GM13977 (cell line): Measurements from ENCODE around the gene RPA3.
"Not testable (repeated sequence)": the region's sequence is repeated elsewhere in the genome, so short reads cannot be mapped to it uniquely, and the experiment has no call there.

Source experiments
- DNase-seq: peaks from one replicate; pipeline ENCODE4 v3.0.0; 2012; ENCODE audit warnings: low spot score
- in situ Hi-C: fragments of 300-500 bp; cut with MboI; formaldehyde crosslinking; loops from one replicate; pipeline ENCODE4 v1.12.0; 2022; ENCODE audit warnings: low sequenced_read_pairs, low pct_unique_long_range_greater_than_20kb, mixed read lengths, inconsistent platforms; ENCODE audit not compliant: unreplicated experiment
- TF ChIP-seq, protein P1 (sequence below): IDR thresholded peaks from 2 replicates; pipeline ENCODE4 v1.5.1; 2012; ENCODE audit warnings: mild to moderate bottlenecking, control low read depth; ENCODE audit not compliant: insufficient read depth; ENCODE audit errors: extremely low read depth, missing control alignments

The RPA3 gene

DNA sequence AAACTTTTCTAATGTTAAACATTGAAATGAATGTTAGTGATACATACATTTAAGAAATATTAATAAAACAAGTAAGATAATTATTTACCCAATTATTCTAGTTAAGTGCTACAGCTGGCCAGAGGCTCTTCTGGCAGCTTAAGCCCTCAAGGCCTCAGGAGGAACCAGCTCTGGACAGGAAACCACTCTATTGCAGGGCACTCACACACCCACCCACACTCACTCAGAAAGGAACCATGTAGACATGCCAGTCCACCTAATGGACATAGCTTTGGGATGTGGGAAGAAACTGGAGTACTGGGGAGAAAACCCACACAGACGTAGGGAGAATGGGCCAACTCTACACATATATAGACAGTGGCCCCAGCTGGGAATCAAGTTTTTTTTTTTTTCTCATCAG is 49.7 kb downstream of the RPA3 start:
- DNase-seq: no peak
- in situ Hi-C loops: loop anchor here (25.0 kb wide), 1 partner anchor 544 kb away; no protein-coding TSS in a partner anchor
- TF ChIP-seq, protein P1, sequence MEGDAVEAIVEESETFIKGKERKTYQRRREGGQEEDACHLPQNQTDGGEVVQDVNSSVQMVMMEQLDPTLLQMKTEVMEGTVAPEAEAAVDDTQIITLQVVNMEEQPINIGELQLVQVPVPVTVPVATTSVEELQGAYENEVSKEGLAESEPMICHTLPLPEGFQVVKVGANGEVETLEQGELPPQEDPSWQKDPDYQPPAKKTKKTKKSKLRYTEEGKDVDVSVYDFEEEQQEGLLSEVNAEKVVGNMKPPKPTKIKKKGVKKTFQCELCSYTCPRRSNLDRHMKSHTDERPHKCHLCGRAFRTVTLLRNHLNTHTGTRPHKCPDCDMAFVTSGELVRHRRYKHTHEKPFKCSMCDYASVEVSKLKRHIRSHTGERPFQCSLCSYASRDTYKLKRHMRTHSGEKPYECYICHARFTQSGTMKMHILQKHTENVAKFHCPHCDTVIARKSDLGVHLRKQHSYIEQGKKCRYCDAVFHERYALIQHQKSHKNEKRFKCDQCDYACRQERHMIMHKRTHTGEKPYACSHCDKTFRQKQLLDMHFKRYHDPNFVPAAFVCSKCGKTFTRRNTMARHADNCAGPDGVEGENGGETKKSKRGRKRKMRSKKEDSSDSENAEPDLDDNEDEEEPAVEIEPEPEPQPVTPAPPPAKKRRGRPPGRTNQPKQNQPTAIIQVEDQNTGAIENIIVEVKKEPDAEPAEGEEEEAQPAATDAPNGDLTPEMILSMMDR: no peak

DNA sequence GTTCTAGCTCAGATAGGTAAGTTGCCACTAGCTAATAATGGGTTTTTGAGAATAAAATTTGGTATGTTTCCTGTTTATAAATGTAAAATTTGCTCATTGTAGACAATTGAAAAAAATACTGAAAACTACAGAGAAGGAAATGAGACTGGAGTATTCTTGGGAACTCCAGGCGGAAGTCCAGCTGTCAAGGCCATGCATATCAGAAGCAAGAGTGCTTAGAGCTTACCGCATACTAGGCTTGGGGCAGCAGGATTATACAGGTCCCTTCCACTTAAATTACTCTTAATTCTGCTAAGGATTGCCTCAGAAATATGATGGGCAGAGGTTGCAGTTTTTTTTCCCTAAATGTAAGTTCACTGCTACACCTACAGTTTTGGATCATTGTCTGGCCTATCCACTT is 51.2 kb downstream of the RPA3 start:
- DNase-seq: no peak
- TF ChIP-seq, protein P1: no peak
- in situ Hi-C loops: loop anchor here (25.0 kb wide), 1 partner anchor 545 kb away; no protein-coding TSS in a partner anchor

DNA sequence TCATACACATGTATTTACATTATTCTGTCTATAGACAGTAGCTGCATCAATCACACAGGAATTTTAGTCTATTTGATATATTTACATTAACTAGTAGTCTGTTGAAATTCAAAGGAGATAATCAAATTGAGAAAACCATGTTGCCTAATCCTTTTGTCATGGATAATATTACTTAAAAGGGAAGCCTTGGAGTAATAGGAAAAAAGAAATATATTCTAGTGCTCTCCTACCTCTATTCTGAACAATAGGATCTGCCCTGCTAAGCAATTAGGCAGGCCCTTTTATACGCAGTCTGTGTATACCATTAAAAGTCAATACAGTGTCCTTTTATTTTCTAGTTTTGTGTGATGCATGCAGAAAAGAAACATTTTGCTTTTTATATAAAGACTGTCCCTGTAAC is 53.4 kb downstream of the RPA3 start:
- in situ Hi-C loops: loop anchor here (25.0 kb wide), 1 partner anchor 547 kb away; no protein-coding TSS in a partner anchor
- TF ChIP-seq, protein P1: no peak
- no peak for DNase-seq

DNA sequence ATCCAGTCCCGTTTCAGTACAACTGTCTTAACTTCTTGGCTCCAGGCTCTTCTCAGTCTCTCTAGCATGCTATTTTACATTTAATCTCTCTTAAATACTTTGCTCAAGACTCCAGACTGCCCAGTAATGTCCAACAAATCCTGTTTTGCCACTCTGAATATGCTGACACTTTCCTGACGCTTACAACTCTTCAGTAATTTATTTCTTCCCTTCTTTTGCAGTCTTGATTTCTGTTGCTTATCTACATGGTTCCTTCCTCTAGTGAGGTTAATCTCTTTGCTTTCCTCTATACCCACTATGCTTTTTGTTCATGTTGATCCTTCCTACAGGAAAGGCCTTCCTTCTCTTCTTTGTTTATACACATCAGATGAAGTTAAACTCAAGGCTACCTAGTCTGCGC is 54.1 kb downstream of the RPA3 start:
- TF ChIP-seq, protein P1: no peak
- in situ Hi-C loops: loop anchor here (25.0 kb wide), 1 partner anchor 548 kb away; no protein-coding TSS in a partner anchor

DNA sequence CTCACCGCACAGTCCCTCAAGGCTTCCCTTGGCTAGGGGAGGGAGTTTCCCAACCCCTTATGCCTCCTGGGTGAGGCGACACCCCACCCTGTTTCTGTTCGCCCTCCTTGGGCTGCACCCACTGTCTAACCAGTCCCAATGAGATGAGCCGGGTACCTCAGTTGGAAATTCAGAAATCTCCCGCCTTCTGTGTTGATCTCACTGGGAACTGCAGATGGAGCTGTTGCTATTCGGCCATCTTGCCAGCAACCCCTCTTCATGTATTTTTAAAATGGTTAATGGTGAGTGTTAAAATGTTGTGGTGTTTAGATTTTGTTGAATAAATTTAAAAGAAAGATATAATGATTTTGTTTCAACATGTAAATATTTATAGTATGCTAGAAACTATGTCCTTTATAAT is 55.9 kb downstream of the RPA3 start:
- DNase-seq: no peak
- TF ChIP-seq, protein P1: no peak
- in situ Hi-C loops: loop anchor here (25.0 kb wide), 1 partner anchor 550 kb away; no protein-coding TSS in a partner anchor

More for the DNA sequence above, 54.1 kb downstream of the RPA3 start:
- no peak for DNase-seq

DNA sequence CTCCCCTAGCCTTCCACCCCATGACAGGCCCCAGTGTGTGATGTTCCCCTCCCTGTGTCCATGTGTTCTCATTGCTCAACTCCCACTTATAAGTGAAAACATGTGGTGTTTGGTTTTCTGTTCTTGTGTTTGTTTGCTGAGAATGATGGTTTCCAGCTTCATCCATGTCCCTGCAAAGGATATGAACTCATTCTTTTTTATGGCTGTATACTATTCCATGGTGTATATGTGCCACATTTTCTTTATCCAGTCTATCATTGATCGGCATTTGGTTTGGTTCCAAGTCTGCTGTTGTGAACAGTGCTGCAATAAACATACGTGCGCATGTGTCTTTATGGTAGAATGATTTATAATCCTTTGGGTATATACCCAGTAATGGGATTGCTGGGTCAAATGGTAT is 61.9 kb downstream of the RPA3 start:
- in situ Hi-C loops: loop anchor here (25.0 kb wide), 1 partner anchor 556 kb away; no protein-coding TSS in a partner anchor
- DNase-seq: not testable (repeated sequence)

DNA sequence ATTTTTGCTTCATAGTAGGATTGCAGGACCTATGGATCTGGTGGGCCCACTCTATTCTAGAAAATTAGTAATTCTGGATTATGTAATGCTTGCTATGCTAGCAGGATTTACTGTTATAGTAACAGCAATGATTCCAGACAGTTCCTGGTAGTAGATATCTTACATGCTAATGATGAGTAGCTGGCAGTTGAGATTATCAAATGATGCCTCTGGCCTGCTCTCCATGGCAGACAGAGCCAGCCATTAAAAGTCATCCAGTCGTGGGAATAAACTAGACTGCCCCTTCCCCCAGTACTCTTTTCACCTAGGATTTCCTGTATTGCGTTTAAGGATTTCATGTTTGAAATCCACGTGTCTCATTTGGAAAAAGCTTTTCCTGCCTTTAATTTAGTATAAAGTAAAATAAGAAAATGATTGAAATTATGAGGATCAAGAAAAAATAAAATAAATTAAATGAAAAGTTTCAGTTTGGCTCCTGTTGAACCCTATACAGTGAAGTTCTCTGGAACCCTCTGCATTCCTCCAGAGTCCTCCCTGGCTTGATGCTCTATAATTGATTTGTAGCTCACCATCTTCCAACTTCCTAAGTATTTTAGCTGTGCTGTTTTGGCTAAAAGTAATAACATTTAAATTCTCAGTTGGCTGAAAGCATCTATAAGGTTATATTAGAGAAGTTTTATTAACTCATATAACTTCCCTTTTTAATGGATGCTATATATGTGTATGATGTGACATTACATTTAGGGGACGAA is 63.3 kb downstream of the RPA3 start:
- DNase-seq: no peak
- in situ Hi-C loops: loop anchor here (25.0 kb wide), 1 partner anchor 557 kb away; no protein-coding TSS in a partner anchor
- TF ChIP-seq, protein P1: no peak
